ENCODE results near the gene AKNA.

Gene AKNA

DNA sequence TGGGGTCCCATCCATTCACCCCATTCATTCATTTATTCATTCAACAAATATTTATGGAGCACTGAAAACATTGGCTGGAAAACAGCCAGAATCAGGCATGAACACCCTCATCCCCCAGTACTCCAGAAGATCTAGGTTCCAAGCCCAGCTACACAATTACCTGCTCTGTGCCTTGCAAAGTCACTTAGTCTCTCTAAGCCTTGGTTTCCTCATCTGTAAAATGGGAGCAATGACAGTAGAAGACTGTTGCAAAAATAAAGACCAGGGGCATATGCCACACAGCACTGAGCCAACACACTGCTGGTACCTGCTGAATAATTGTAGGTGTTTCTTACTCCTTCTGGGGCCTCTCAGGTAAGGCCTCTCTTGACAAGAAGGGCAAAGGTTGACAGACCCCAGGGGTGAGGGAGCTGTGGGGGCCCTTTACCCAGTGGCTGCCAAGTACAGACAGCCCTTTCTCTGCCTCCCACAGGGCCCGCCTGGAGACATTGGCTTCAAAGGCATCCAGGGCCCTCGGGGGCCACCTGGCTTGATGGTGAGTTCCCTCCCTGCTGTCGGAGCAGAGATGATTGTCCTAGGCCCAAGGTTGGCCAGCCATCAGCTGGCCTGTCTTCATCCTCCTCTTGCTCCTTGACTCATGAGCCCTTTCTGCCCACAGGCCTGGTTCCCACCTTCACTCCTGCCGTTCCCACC lies 87.5 kb downstream of the AKNA start:
- no peak for DNase-seq

DNA sequence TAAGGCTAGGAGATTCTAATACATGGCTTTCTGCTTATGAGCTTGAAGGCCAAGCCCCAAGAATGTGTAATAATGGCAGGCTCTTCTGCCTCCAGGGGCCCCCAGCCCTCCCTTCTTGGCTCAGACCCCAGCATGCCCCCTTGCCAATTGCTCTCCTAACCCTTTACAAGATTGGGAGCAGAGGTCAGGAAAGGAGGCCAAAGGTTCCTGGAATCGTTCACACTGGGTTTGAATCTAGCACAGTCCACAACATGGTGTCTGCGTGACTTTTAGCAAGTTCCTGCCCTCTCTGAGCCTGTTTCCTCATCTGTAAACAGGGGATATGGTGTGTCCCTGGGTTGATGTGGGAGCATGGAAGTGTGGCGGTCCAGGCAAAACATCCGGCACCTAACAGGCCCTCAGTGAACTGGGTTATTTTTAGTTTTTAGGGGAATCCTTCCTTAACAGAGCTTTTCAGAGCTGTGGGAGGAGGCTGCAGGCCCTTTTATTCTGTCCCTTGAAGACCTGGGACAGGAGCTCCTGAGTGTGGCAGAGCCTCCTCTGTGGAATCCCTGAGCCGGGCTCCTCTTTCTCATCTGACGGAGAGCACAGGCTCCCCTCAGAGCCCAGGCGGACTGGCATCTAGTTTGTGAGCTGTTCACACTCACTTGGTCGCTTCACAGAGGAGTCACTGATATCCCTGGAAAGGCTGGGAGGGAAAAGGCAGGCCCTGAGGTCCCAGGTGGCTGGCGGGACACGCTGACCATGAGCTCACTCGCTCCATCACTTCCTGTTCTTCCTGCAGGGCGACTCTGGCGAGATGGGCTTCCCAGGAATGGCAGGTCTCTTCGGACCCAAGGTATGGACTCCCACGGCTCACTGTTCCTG lies 88.3 kb downstream of the AKNA start:
- no peak for DNase-seq

DNA sequence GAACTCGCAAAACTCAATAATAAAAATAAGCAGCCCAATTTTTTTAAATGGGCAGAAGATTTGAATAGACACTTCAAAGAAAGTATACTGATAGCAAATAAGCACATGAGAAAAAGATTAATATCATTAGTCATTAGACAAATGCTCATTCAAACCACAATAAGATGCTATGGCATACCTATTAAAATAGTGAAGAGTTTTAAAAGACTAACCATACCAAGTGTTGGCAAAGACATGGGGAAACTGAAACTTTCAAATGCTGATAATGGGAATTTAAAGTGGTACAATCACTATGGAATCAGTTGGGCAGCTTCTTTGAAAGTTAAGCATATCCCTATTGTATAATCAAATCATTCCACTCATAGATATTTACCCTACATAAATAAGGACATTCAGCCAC lies 91.4 kb downstream of the AKNA start:
- no peak for DNase-seq

DNA sequence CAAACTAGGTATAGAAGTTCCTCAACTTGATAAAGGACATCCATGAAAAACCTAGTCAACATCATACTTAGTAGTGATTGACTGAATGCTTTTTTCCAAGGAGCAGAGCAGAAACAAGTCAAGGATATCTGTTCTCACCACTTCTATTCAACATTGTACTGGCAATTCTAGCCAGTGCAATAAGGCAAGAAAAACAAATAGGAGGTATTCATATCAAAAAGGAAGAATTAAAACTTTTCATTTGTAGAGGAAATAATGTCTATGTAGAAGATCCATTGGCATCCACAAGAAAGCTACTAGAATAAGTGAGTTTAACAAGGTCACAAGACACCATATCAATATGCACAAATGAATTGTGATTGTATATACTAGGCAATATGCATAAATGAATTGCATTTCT lies 93.1 kb downstream of the AKNA start:
- no peak for DNase-seq

DNA sequence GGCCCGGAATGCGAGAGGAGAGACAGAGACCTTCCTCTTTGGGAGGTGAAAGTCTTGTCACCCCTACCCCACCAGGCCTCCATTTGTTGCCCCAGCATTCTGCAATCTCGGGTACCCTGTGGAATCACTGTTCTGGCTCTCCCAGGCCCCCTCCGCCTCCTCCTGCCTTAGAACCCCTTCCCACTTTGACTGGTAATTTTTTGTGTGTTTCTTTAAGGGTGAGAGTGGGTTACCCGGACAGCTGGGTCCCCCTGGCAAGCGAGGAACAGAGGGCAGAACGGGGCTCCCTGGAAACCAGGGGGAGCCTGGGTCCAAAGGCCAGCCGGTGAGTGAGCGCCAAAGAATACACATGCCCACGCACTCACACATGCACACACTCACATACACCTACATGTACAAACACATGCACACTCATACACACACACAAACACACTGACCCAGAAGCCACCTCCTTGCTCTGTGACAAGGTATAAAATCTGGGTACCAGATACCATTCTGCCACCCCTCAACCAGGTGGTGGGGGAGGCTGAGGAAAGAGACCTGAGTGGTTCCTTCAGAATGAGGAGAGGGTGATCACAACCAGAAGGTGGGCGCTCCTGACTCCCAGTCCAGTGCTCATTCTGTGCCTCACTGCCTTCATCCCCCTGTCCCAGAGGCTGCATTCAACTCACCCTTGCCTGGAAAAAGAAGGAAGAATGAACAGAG lies 95.7 kb downstream of the AKNA start:
- DNase-seq: no peak

DNA sequence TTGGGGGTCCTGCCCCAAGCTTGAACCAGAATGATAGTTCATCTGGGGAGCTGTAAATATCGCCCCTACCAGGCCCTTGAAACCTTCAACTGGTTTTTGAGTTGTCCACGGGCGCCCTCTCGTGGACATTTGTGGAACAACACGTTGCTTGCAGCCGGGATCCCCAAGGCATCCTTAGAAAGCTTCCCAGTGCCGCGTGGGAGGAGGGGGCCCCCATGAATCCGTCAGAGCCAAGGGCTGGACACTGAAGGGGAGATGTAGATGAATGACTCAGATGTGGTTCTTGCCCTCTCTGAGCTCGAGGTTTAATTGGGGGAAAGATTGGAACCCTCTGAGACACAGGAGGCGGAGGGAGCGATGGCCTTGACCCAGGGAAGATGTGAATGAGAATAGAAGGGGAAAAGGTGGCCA lies 96.7 kb downstream of the AKNA start:
- peak; percentile 49 for DNase-seq

DNA sequence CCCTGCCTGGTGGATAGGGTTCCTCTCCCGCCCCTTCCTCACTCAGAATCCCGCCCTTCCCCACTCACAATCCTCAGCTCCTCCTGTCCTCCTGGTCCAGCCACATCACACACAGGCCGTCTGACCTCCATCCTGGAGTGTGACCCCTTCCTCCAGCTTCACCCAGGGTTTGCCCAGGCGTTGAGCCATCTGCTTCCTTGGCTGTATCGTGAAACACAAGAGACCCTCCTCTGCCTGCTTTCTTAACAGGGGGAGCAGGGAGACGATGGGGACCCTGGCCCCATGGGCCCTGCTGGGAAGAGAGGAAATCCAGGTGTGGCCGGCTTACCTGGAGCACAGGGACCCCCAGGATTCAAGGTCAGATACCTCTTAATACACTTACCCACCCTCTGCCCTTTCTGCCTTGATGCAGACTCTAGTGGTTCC lies 97.2 kb downstream of the AKNA start:
- DNase-seq: no peak

DNA sequence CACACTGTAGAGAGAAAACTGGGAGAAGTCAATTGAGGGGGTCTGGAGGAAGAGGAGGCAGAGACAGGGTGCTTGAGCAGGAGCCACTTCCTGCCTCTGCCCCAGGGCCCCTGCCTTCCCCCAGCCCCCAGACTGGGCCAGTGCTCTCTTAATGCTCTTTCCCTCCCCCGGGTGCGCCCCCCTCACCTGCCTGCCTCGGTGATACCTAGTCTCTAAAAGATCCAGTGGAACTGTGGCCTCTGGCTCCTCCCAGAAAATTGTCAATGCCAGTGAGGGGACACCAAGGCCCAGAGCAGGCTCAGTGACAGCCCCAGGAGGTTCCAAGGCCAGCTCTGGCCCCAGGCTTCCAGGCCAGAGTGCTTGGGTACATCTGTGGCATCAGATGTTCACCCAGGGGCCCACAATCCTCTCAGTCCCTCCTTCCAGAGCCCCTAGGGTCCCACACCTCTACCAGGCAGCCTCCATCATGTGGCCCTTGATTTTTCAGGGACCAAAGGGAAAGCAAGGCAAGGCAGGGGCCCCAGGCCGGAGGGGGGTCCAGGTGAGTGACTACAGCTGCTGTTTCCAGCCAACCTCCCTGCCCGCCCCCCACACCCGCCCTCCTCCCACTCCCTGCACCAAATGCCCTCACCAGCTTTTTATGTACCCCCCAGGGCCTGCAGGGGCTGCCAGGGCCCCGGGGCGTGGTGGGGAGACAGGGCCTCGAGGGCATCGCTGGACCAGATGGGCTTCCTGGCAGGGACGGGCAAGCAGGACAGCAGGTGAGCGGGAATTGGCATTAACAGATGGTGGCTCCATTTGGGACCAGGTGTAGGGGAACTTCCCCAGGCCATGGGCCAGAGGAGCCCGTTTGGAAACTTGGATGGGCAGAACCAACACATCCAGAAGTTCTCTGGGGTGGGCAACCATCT lies 98.0 kb downstream of the AKNA start:
- DNase-seq: no peak

DNA sequence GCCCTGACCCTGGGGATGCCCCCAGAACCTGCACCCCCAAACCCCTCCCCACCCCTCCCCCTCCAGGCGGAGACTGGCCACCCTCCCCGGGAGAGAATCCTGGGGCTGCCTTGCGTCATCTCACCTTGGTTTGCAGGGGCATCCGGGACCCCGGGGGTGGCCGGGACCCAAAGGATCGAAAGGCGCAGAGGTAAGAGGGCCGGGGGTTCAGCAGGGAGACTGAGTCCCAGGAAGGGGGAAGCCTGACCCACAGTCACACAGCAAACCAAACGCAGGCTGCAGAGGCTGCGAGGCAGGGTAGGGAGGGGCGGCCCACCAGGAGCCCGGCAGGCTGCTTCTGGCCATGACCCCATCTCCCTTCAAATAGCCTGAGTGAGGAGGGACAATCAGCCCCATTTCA lies 98.7 kb downstream of the AKNA start:
- no peak for DNase-seq

DNA sequence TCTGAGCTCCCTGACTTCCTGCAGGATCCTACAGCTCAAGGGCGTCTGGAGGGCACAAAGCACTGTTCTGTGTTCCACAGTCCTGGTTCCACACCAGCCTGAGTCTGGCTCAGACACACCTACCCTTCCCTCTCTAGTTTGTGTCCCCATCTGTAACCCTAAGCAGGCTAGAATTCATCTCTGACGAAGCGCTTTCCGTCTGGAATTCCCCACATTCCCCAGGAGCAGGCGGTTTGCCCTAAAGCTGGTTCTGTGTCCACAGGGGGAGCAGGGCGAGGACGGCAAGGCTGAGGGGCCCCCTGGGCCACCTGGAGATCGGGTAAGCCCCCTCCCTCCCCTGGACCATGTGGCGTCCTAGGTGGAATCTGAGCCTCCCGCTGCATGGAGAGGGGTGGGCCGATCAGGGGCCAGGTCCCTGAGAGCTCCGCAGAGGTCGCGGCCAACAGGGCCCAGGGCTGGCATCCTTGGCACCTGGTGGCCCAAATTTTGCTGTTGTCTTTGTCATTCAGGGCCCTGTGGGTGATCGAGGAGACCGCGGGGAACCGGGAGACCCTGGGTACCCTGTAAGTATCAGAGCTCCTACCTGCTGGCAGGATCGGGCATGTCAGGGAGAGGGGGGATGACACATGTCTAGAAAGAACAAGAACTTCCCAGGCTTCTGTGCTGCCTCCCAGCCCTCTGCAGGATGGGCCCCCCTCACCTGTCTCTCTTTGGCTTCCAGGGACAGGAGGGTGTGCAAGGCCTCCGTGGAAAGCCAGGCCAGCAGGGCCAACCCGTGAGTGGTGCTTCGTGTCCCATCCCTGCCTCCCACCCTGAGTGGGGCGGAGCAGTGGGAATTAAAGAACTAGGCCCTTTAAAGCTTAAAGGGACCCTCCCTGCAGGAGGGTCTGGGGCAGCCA lies 99.3 kb downstream of the AKNA start:
- DNase-seq: no peak

DNA sequence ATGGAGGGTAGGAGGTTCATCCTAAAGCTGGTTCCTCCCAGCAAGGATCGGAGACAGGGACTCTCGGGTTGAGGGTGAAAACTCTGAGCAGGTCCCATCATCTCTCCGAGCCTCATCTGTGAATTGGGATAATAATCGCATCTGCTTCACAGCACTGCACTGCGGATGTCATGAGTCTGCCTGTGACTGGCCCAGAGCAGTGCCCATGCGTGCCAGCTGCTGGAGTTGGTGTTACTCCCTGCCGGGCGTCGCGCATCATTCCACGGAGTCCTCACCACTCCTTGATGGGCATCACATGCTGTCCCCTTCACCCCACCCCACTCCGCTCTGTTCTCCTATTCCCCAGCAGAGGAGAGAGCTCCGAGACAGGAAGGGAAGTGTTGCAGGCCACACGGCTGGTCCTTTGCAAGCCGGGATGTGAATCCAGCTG lies 100.0 kb downstream of the AKNA start:
- DNase-seq: no peak

DNA sequence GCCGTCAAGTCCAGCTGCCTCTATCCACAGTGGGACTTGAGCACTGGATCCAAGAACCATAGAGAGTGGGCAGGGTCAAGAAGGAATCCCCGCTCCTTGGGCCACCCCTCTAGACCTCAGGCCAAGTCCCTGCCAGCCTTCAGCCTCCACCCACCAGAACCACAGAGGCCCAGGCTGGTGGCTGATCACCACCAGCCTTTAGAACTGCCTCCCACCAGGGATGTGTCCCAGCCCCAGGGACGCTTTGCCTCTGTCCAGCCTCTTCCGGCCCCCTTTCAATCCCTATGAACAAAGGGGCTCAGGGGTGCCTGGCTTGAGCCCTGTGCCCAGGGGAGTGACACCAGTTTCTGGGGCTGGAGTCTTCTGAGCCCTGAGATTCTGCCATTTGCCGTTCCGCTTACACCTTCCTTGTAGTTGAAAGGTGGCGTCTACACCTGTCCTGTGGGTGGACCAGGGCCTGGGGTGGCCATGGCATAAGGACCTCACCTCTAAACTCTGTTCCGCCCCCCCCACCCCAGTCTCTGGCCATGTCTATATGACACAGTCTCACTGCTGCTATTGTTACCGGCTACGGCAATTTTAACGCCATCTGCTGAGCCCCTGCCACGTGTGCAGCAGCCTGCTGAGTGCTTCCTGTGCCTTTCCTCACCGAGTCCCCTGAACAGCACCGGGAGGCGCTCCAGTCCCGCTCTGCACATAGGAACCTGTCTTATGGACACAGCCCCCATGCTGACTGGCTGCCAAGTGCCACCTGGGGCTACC lies 100.6 kb downstream of the AKNA start:
- DNase-seq: no peak

DNA sequence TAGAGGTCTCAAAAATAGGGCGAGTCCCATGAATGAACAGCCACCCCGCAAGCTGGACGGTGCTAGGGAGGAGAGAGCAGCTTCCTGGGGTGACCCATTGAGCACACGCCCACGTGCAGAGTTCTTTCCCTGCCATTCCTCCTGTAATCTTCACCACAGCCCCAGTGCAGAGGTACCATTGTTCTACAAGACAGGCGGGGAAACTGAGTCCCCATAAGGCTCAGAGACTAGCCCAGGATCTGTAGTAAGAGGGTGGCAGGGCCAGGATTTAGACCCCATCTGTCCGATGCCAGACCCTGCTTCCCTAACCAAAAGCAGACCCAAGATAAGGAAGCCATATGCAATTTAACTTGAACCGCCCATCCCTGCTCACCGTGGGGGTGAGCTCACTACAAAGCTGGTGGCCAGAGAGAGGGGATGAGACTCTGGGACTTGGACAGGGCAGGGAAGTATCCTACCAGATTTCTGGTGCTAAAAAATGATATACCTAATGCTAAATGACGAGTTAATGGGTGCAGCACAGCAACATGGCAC lies 101.6 kb downstream of the AKNA start:
- no peak for DNase-seq

DNA sequence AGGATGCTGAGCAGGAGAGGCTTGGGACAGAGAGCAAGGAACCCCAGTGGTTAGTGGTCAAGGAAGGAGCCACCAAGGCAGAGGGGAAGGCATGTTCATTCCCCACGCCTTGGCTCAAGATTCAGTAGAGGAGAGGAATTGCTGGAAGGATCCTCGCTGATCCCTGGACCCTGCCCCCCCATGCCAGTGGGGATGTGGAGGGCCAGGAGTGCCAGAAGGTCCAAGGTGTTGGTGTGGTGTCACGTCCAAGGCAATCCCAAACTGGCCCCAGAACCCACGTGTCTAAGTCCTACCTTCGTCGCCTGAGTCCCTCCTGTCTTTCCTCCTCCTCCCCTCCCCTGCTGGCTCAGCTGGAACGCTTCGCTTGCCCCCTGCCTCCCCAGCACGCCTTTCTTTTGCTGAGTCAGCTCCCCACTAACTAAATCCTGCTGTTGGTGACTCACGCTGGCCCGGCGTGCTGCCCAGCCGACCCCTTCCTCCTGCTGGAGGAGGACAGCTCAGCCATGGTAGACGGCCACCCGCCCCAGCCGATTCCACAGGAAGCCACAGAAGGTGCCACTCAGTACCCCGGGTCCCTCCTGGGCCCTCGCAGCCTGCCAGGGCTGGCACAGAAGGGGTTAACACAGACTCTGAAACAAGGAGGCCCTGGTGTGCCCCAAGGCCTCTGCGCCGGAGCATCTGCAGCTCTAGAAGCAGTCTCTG lies 102.5 kb downstream of the AKNA start:
- DNase-seq: no peak

DNA sequence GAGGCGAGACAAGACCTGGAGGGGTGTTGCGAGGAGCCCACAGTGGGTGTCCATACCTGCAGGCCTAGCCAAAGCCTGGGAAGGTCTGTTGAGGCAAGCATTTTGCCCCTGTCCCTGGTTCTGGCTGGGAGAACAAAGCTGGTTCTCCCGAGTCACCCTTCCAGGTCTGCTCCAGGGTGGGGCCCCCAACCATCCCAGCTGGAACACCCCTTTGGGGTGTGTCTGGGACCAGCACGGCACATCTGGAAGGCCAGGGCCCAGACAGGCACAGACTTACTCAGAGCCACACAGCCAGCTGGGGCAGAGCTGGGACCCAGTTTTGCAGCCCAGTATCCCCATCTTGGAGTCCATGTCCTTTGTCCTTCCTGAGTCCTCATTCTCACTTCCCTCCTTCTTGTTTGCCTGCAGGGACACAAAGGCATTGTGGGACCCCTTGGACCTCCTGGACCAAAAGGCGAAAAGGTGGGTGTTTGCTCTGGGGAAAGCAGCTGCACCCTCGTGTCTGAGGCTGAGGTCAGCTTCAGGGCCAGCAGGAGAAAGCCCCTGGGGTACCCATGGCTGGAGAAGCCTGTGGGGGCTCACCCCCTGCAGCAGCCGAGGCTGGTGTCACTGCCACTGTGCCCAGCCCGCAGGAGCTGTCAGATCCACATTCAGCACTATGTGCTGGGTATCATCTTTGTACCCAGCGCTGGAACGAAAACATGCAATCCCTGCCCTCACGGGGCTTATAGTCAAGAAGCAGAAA lies 103.3 kb downstream of the AKNA start:
- DNase-seq: no peak
